Sigmoid colon (tissue), 7 donors: ENCODE data around the gene LY6G6F. TPM values are rescaled to one million over a fixed set of nuclear protein-coding genes. Genes with fewer than 3 reads are reported as not detected.

Experiments used
- DNase-seq: peaks from one replicate; pipeline ENCODE4 v3.0.0-alpha.2; 2019
- H3K27ac ChIP-seq, 4 donors: fragments of 200-600 bp; sonication (generic); one replicate each; pipeline ENCODE4 v1.5.1; 2016 to 2019; ENCODE audit warnings: mild to moderate bottlenecking in 1 of 4
- H3K27me3 ChIP-seq, 3 donors: fragments of 200-600 bp; sonication (generic); one replicate each; pipeline ENCODE4 v1.5.1; 2019; ENCODE audit warnings: mild to moderate bottlenecking in 1 of 3
- H3K36me3 ChIP-seq, 4 donors: fragments of 200-600 bp; sonication (generic); one replicate each; pipeline ENCODE4 v1.5.1; 2016 to 2019
- H3K4me1 ChIP-seq, 4 donors: fragments of 200-600 bp; sonication (generic); one replicate each; pipeline ENCODE4 v1.5.1; 2017 to 2019
- H3K4me3 ChIP-seq, 4 donors: fragments of 200-600 bp; sonication (generic); one replicate each; pipeline ENCODE4 v1.5.1; 2017 to 2019; ENCODE audit warnings: mild to moderate bottlenecking in 2 of 4, moderate library complexity in 1 of 4
- H3K9me3 ChIP-seq, 4 donors: fragments of 200-600 bp in 3 of 4; sonication (generic) in 3 of 4; one replicate each; pipeline versions ENCODE4 v1.5.1 to v1.6.1; 2013 to 2019
- EP300 ChIP-seq, 4 donors: sonication (generic); formaldehyde crosslinking; IDR thresholded peaks; one replicate each; pipeline ENCODE4 v1.6.1; 2017; ENCODE audit warnings: antibody characterized with exemption in 4 of 4
- POLR2A ChIP-seq, 2 donors: fragments of 450-650 bp; IDR thresholded peaks; one replicate each; pipeline ENCODE4 v1.6.1; 2016; ENCODE audit warnings: antibody characterized with exemption in 2 of 2, mild to moderate bottlenecking in 2 of 2, moderate library complexity in 2 of 2
- POLR2AphosphoS5 ChIP-seq, 4 donors: sonication (generic); formaldehyde crosslinking; IDR thresholded peaks; one replicate each; pipeline ENCODE4 v1.6.1; 2017; ENCODE audit warnings: antibody characterized with exemption in 4 of 4
- WGBS, 2 donors: extraction: QIAGEN DNeasy Blood & Tissue Kit; methylation state at CpG; one replicate each; pipeline ENCODE4 v1.1.7; 2013; 5-methylcytosine and 5-hydroxymethylcytosine counted together
- intact Hi-C: fragments of 100-400 bp; cut with DNase I; formaldehyde crosslinking; loops from one replicate; pipeline ENCODE4 v1.15.1; 2023
- polyA plus RNA-seq, 3 donors: library from polyadenylated mRNA; stranded (reverse); fragments of 200-250 nt; gene quantifications; one replicate each; pipeline ENCODE4 v1.2.3, GENCODE V29; 2013
- total RNA-seq, 4 donors: library from RNA; depleted of rRNA; stranded (reverse); fragments of >200 nt; gene quantifications; one replicate each; pipeline ENCODE4 v1.1.0, GENCODE V29; 2016
- TF ChIP-seq, protein P1 (sequence below), 4 experiments: fragments of 450-650 bp in 3 of 4; fragments of 200-600 bp in 1 of 4; IDR thresholded peaks; one replicate each; pipeline ENCODE4 v1.5.1; 2016 to 2019; ENCODE audit warnings: antibody characterized with exemption in 4 of 4, mild to moderate bottlenecking in 3 of 4, moderate library complexity in 2 of 4
- donor health status: healthy with polysubstance abuse.
- donor health status: Bipolar disorder and iron deficiency.
- donor health status: healthy.

The LY6G6F gene
- total and polyA plus RNA-seq, 7 donors = not detected

DNA sequence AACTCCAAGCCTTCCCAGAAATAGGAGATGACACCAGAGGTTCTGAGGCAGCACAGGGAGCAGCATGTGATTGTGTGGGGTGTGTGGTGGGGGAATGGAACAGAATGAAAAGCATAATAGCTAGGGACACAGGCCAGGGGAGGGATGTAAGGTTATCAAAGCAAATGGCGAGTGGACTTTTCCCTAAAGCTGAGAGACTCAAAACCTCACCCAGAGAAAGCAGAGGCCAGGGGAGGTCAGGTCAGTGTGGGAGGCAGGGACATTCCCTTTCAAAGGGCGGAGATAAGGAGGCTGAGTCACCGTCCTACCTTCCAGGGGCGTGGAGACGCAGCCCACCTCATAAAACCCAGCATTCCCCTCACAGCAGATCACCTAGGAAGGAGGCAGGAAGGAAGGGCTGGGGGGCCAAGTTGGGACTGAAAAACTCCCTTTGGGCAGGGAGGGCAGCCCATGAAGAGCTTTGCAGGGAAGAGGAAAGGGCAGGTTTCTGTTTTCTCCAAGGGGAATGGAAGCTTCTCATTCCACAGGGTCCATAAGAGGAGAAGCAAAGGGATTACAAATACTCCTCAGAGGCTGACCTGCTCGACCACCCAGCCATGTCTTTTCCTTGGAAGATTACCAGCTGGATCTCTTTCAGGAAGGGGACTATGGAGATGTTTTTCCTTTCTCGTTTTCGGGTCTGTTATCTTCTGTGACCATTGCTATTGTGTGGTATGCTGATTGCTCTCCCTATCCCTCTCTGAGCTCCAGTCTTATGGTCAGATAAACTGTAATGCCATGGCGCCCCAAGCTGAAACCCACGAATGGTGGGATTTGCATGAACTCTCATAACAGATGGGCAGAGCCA lies 16.2 kb upstream of the LY6G6F start:
- no peak for DNase-seq
- TF ChIP-seq EP300 (IDR thresholded peaks at IDR 0.05) (no peak), POLR2A (IDR thresholded peaks at IDR 0.05) (no peak), POLR2AphosphoS5 (IDR thresholded peaks at IDR 0.05) (no peak)
- TF ChIP-seq, protein P1, sequence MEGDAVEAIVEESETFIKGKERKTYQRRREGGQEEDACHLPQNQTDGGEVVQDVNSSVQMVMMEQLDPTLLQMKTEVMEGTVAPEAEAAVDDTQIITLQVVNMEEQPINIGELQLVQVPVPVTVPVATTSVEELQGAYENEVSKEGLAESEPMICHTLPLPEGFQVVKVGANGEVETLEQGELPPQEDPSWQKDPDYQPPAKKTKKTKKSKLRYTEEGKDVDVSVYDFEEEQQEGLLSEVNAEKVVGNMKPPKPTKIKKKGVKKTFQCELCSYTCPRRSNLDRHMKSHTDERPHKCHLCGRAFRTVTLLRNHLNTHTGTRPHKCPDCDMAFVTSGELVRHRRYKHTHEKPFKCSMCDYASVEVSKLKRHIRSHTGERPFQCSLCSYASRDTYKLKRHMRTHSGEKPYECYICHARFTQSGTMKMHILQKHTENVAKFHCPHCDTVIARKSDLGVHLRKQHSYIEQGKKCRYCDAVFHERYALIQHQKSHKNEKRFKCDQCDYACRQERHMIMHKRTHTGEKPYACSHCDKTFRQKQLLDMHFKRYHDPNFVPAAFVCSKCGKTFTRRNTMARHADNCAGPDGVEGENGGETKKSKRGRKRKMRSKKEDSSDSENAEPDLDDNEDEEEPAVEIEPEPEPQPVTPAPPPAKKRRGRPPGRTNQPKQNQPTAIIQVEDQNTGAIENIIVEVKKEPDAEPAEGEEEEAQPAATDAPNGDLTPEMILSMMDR (IDR thresholded peaks at IDR 0.05) = no peak
- intact Hi-C loops = no loop called here
- Histone ChIP-seq H3K36me3 (peaks cover 69 to 99% (median 84%) of the 10 kb centered on the region in 4 donors), H3K27me3 (no peaks in the 10 kb centered on the region), H3K9me3 (no peaks in the 10 kb centered on the region), H3K4me1 (no peaks in the 10 kb centered on the region), H3K27ac (no peak overlapping the region), H3K4me3 (no peak overlapping the region)
- 50 to 79% methylated on average over 10 of the region's 10 CpGs for WGBS, 2 donors

DNA sequence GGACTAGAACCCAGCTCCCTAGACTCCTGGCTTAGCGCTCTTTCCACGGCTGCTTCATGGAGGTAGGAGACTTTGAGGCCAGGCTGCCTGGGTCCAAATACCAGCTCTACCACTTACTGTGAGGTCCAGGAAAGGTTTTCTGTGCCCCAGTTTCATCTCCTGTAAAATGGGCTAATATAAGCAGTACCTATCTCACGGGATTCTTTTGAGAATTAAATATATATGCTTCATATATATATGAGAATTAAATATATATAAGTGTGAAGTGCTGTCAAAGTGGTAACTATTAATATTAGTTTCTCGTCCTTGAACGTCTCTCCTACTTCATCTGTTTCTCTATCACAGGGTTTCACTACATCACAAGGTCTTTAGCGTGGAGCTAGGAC lies 15.6 kb upstream of the LY6G6F start:
- Histone ChIP-seq H3K36me3 (peaks cover 70 to 99% (median 89%) of the 10 kb centered on the region in 4 donors), H3K27ac (no peak overlapping the region), H3K9me3 (no peaks in the 10 kb centered on the region), H3K27me3 (no peaks in the 10 kb centered on the region), H3K4me3 (no peak overlapping the region), H3K4me1 (no peaks in the 10 kb centered on the region)
- no peak for DNase-seq
- WGBS, 2 donors = 91 to 94% methylated on average over 6 of the region's 6 CpGs
- intact Hi-C loops = no loop called here
- TF ChIP-seq POLR2AphosphoS5 (IDR thresholded peaks at IDR 0.05) (no peak), EP300 (IDR thresholded peaks at IDR 0.05) (no peak), POLR2A (IDR thresholded peaks at IDR 0.05) (no peak)
- TF ChIP-seq, protein P1 (IDR thresholded peaks at IDR 0.05) = no peak

DNA sequence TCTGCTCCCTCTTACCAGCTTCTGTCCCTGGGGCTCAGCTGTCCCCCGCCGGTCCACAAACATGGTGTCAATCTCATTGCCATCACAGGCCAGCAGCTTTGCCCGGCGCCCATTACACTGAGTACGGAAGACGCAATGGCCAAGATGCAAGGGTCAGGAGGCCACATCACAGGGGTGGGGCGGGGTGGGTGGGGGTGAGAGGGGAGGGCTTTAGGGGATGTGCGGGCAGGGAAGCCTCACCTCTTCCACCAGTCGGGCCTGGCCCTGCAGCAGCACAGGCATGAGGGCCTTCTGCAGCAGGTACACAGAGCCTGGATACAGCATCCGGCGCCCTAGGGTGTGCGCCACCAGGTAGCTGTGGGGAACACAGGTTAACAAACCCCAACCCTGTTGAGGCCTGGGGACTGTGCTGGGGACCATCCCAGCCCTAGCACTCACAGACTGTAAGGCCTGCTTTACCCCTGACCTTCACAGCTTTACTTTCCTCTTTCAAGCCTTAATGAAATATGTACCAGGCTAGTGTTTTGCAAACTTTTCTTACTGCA lies 15.0 kb upstream of the LY6G6F start:
- Histone ChIP-seq H3K4me3 (no peak overlapping the region), H3K27ac (no peak overlapping the region), H3K4me1 (no peaks in the 10 kb centered on the region), H3K27me3 (no peaks in the 10 kb centered on the region), H3K9me3 (no peaks in the 10 kb centered on the region), H3K36me3 (peaks cover 67 to 99% (median 86%) of the 10 kb centered on the region in 4 donors)
- TF ChIP-seq, protein P1 (IDR thresholded peaks at IDR 0.05) = no peak
- 96 to 97% methylated on average over 12 of the region's 12 CpGs for WGBS, 2 donors
- no peak for DNase-seq
- intact Hi-C loops = no loop called here

DNA sequence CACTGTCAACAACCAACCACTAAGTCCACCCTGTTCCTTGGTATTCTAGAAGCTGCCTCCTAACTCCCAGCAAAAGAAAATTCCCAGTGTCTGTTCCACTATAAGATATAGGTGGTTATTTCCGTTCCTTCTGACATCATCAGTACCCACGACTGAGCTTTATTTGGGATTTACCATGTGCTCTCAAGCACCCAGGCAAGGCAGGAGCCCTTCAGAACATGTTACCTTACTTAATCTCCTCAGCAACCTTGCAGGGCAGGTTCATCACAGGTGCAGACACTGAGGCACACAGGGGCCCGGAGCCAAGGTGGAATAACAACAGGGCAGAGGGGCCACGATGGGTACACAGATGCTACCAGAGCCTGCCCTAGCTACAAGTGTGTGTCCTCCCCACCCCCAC lies 14.3 kb upstream of the LY6G6F start:
- no peaks in the 10 kb centered on the region for H3K27me3 ChIP-seq
- no peaks in the 10 kb centered on the region for H3K4me1 ChIP-seq
- H3K27ac ChIP-seq = no peak overlapping the region
- no peaks in the 10 kb centered on the region for H3K9me3 ChIP-seq
- TF ChIP-seq, protein P1 (IDR thresholded peaks at IDR 0.05) = no peak
- no peak for TF ChIP-seq POLR2AphosphoS5 (IDR thresholded peaks at IDR 0.05)
- TF ChIP-seq POLR2A (IDR thresholded peaks at IDR 0.05) = no peak
- no peak for TF ChIP-seq EP300 (IDR thresholded peaks at IDR 0.05)
- WGBS, 2 donors = 86 to 88% methylated on average over 4 of the region's 4 CpGs
- DNase-seq = no peak
- intact Hi-C loops = no loop called here
- H3K4me3 ChIP-seq = no peak overlapping the region
- peaks cover 59 to 99% (median 84%) of the 10 kb centered on the region in 4 donors for H3K36me3 ChIP-seq
